Measurements from ENCODE around the gene SLC5A5. TPM values are rescaled to one million over a fixed set of nuclear protein-coding genes. Genes with fewer than 3 reads are reported as not detected.

The SLC5A5 gene
- total RNA-seq, 1 experiment from 2014 or later: 6.3 TPM

GRCh38 chr19:17889609-17890214, 18.0 kb downstream of the SLC5A5 start:
- no peaks in the 10 kb centered on the region for H3K27me3 ChIP-seq (ENCODE audit: control insufficient read depth, insufficient read depth, low read length)
- DNase-seq (ENCODE audit: low read depth, low spot score): no peak
- ATAC-seq: no peak
- POLR2A ChIA-PET: no interaction called here
- H3K27ac ChIP-seq (ENCODE audit: low read length): no peak overlapping the region
- no TSS peak for BruUV-seq (replicated peaks)
- H3K4me1 ChIP-seq (ENCODE audit: control insufficient read depth, insufficient read depth, low read length): no peaks in the 10 kb centered on the region
- no peaks in the 10 kb centered on the region for H3K9me3 ChIP-seq (ENCODE audit: control insufficient read depth, insufficient read depth, low read depth, low read length)
- H3K4me3 ChIP-seq (ENCODE audit: low read depth in 2 of 2, low read length in 2 of 2): no peak overlapping the region
- H3K36me3 ChIP-seq (ENCODE audit: control insufficient read depth, insufficient read depth, low read length): no peaks in the 10 kb centered on the region
- in situ Hi-C loops (cut with HindIII; ENCODE audit: low pct_unique_long_range_greater_than_20kb, low sequenced_read_pairs) (no loop called here), intact Hi-C loops (cut with micrococcal nuclease; ENCODE audit: unreplicated experiment) (no loop called here)
- TF ChIP-seq REST (IDR thresholded peaks at IDR 0.05; ENCODE audit: insufficient read depth in 1 of 2, low read depth in 2 of 2, low read length in 1 of 2) (peak; percentile 94 to 96), SIN3A (IDR thresholded peaks at IDR 0.05; ENCODE audit: borderline replicate concordance, insufficient read depth, low read depth, low read length) (no peak)
- CTCF ChIA-PET: no interaction called here

- Histone ChIP-seq H3K9me3 (ENCODE audit: control insufficient read depth, insufficient read depth, low read depth, low read length) (no peaks in the 10 kb centered on the region), H3K27ac (ENCODE audit: low read length) (no peak overlapping the region), H3K27me3 (ENCODE audit: control insufficient read depth, insufficient read depth, low read length) (no peaks in the 10 kb centered on the region), H3K4me1 (ENCODE audit: control insufficient read depth, insufficient read depth, low read length) (no peaks in the 10 kb centered on the region), H3K36me3 (ENCODE audit: control insufficient read depth, insufficient read depth, low read length) (no peaks in the 10 kb centered on the region), H3K4me3 (ENCODE audit: low read depth in 2 of 2, low read length in 2 of 2) (no peak overlapping the region)
- intact Hi-C loops (cut with micrococcal nuclease; ENCODE audit: unreplicated experiment) (no loop called here), in situ Hi-C loops (cut with HindIII; ENCODE audit: low pct_unique_long_range_greater_than_20kb, low sequenced_read_pairs) (no loop called here)
- DNase-seq (ENCODE audit: low read depth, low spot score) (no peak), ATAC-seq (no peak)
- BruUV-seq (replicated peaks): no TSS peak
- CTCF ChIA-PET: no interaction called here
- TF ChIP-seq CTCF (IDR thresholded peaks at IDR 0.05) (no peak), SIN3A (IDR thresholded peaks at IDR 0.05; ENCODE audit: borderline replicate concordance, insufficient read depth, low read depth, low read length) (no peak)
- POLR2A ChIA-PET: no interaction called here
Measured at GRCh38 chr19:17893766-17894165, 22.0 kb downstream of the SLC5A5 start.

GRCh38 chr19:17902701-17903100, 31.0 kb downstream of the SLC5A5 start:
- ChIA-PET POLR2A (no interaction called here), CTCF (no interaction called here)
- Histone ChIP-seq H3K27ac (ENCODE audit: low read length) (no peak overlapping the region), H3K4me1 (ENCODE audit: control insufficient read depth, insufficient read depth, low read length) (no peaks in the 10 kb centered on the region), H3K4me3 (ENCODE audit: low read depth in 2 of 2, low read length in 2 of 2) (no peak overlapping the region), H3K9me3 (ENCODE audit: control insufficient read depth, insufficient read depth, low read depth, low read length) (no peaks in the 10 kb centered on the region), H3K36me3 (ENCODE audit: control insufficient read depth, insufficient read depth, low read length) (no peaks in the 10 kb centered on the region), H3K27me3 (ENCODE audit: control insufficient read depth, insufficient read depth, low read length) (no peaks in the 10 kb centered on the region)
- TF ChIP-seq CTCF (IDR thresholded peaks at IDR 0.05) (no peak), REST (IDR thresholded peaks at IDR 0.05; ENCODE audit: insufficient read depth in 1 of 2, low read depth in 2 of 2, low read length in 1 of 2) (no peak), POLR2AphosphoS5 (IDR thresholded peaks at IDR 0.05; ENCODE audit: low read depth, low read length) (no peak), SIN3A (IDR thresholded peaks at IDR 0.05; ENCODE audit: borderline replicate concordance, insufficient read depth, low read depth, low read length) (no peak), TCF7L2 (IDR thresholded peaks at IDR 0.05; ENCODE audit: low read depth, low read length) (no peak)
- in situ Hi-C loops (cut with HindIII; ENCODE audit: low pct_unique_long_range_greater_than_20kb, low sequenced_read_pairs) (no loop called here), intact Hi-C loops (cut with micrococcal nuclease; ENCODE audit: unreplicated experiment) (no loop called here)
- no TSS peak for BruUV-seq (replicated peaks)
- ATAC-seq: no peak
- DNase-seq (ENCODE audit: low read depth, low spot score): no peak
